Osteoblast (primary cell): Measurements from ENCODE around the gene DBNL. TPM values are rescaled to one million over a fixed set of nuclear protein-coding genes. Genes with fewer than 3 reads are reported as not detected.
A peak's percentile ranks its signal among the peaks of the same experiment; 100 is the strongest.

Experiments used
- DNase-seq: peaks from one replicate; pipeline ENCODE4 v3.0.0; 2011; ENCODE audit warnings: low spot score, mixed read lengths; ENCODE audit not compliant: insufficient read length; ENCODE audit errors: missing footprints
- H2AFZ ChIP-seq: 2 replicates; pipeline ENCODE4 v1.6.0; 2011; ENCODE audit warnings: mild to moderate bottlenecking, low read length
- H3K27ac ChIP-seq: 2 replicates; pipeline ENCODE4 v1.5.1; 2011; ENCODE audit warnings: mild to moderate bottlenecking, low read depth, low read length, moderate library complexity
- H3K27me3 ChIP-seq: 2 replicates; pipeline ENCODE4 v1.6.0; 2012; ENCODE audit warnings: mild to moderate bottlenecking, control low read depth, inconsistent platforms, low read length, moderate library complexity; ENCODE audit not compliant: insufficient read depth
- H3K36me3 ChIP-seq: 2 replicates; pipeline ENCODE4 v1.5.1; 2011; ENCODE audit warnings: mild to moderate bottlenecking, low read length, control low read depth, moderate library complexity; ENCODE audit not compliant: insufficient read depth
- H3K4me1 ChIP-seq: 2 replicates; pipeline ENCODE4 v1.5.1; 2011; ENCODE audit warnings: mild to moderate bottlenecking, low read length, control low read depth, moderate library complexity; ENCODE audit not compliant: insufficient read depth
- H3K4me2 ChIP-seq: 2 replicates; pipeline ENCODE4 v1.6.0; 2011; ENCODE audit warnings: mild to moderate bottlenecking, low read length; ENCODE audit not compliant: insufficient read depth
- H3K4me3 ChIP-seq: fragments of 200-600 bp; sonication (generic); 3 replicates; pipeline ENCODE4 v1.5.1; 2012; ENCODE audit warnings: mild to moderate bottlenecking, low read length, inconsistent platforms; ENCODE audit not compliant: insufficient read depth
- H3K79me2 ChIP-seq: 2 replicates; pipeline ENCODE4 v1.6.0; 2012; ENCODE audit warnings: mild to moderate bottlenecking, low read length, control low read depth, inconsistent platforms; ENCODE audit not compliant: insufficient read depth
- H3K9me3 ChIP-seq: 2 replicates; pipeline ENCODE4 v1.5.1; 2011; ENCODE audit warnings: low read depth, low read length, control low read depth
- H4K20me1 ChIP-seq: 2 replicates; pipeline ENCODE4 v1.6.0; 2012; ENCODE audit warnings: mild to moderate bottlenecking, low read length, control low read depth; ENCODE audit not compliant: insufficient read depth
- CTCF ChIP-seq: IDR thresholded peaks from 2 replicates; pipeline ENCODE4 v1.5.1; 2011; ENCODE audit warnings: mild to moderate bottlenecking, low read depth, low read length, moderate library complexity; ENCODE audit errors: extremely low read depth
- total RNA-seq: library from RNA; depleted of rRNA; stranded (reverse); fragments of >200 nt; gene quantifications from 2 replicates; pipeline ENCODE4 v1.2.3, GENCODE V29; 2012

Gene DBNL
- total RNA-seq, 1 donor = 105 TPM

GRCh38 chr7:44107116-44107960 is 62.8 kb downstream of the DBNL start:
- no peak for TF ChIP-seq CTCF
- H3K4me3 ChIP-seq = no peak overlapping the region
- peak; percentile 77 for DNase-seq
- peaks cover 57% of the 10 kb centered on the region for H3K79me2 ChIP-seq
- no peak overlapping the region for H2AFZ ChIP-seq
- peaks cover 51% of the 10 kb centered on the region for H4K20me1 ChIP-seq
- H3K4me1 ChIP-seq = peaks cover 31% of the 10 kb centered on the region
- no peaks in the 10 kb centered on the region for H3K9me3 ChIP-seq
- H3K4me2 ChIP-seq = peak overlapping the region; percentile 100
- peak overlapping the region; percentile 96 for H3K27ac ChIP-seq
- peaks cover 59% of the 10 kb centered on the region for H3K36me3 ChIP-seq
- H3K27me3 ChIP-seq = no peaks in the 10 kb centered on the region

GRCh38 chr7:44107961-44108767 is 63.7 kb downstream of the DBNL start:
- no peak for TF ChIP-seq CTCF
- Histone ChIP-seq H3K9me3 (no peaks in the 10 kb centered on the region), H2AFZ (no peak overlapping the region), H3K27ac (peak overlapping the region; percentile 28), H3K4me2 (no peak overlapping the region), H3K36me3 (peaks cover 67% of the 10 kb centered on the region), H4K20me1 (peaks cover 51% of the 10 kb centered on the region), H3K4me1 (peaks cover 23% of the 10 kb centered on the region), H3K27me3 (no peaks in the 10 kb centered on the region), H3K4me3 (no peak overlapping the region), H3K79me2 (peaks cover 57% of the 10 kb centered on the region)
- DNase-seq = peak; percentile 84

- no peaks in the 10 kb centered on the region for H3K9me3 ChIP-seq
- no peak for TF ChIP-seq CTCF
- peak; percentile 82 for DNase-seq
Measured at GRCh38 chr7:44108768-44109750, 64.6 kb downstream of the DBNL start.

More at GRCh38 chr7:44108768-44109750, 64.6 kb downstream of the DBNL start:
- Histone ChIP-seq H3K4me2 (no peak overlapping the region), H3K79me2 (peaks cover 57% of the 10 kb centered on the region), H3K4me1 (peaks cover 18% of the 10 kb centered on the region), H3K27ac (peak overlapping the region; percentile 28), H3K4me3 (no peak overlapping the region), H4K20me1 (peaks cover 53% of the 10 kb centered on the region), H3K36me3 (peaks cover 73% of the 10 kb centered on the region), H3K27me3 (no peaks in the 10 kb centered on the region), H2AFZ (no peak overlapping the region)
